Spleen (tissue), 11 donors: ENCODE measurements around the gene MN1. TPM values are rescaled to one million over a fixed set of nuclear protein-coding genes. Genes with fewer than 3 reads are reported as not detected.
"Not testable (repeated sequence)": the region's sequence is repeated elsewhere in the genome, so short reads cannot be mapped to it uniquely, and the experiment has no call there.

ENCODE experiments used
- DNase-seq: peaks from one replicate; pipeline ENCODE4 v3.0.0-alpha.2; 2020
- H3K27ac ChIP-seq, 8 donors: fragments of 200-600 bp; sonication (generic) in 7 of 8; 1 replicate in 4 of 8; 2 replicates in 4 of 8; pipeline versions ENCODE4 v1.5.0 to v1.8.0; 2016 to 2021; ENCODE audit warnings: inconsistent platforms in 4 of 8, mild to moderate bottlenecking in 4 of 8, moderate library complexity in 1 of 8
- H3K27me3 ChIP-seq, 7 donors: fragments of 200-600 bp; sonication (generic) in 6 of 7; replicated peaks in 1 of 7; 1 replicate in 4 of 7; 2 replicates in 3 of 7; pipeline versions ENCODE4 v1.5.0 to v1.8.0; 2016 to 2021; ENCODE audit warnings: inconsistent platforms in 3 of 7, mild to moderate bottlenecking in 1 of 7
- H3K36me3 ChIP-seq, 6 donors: fragments of 200-600 bp; sonication (generic) in 5 of 6; 1 replicate in 4 of 6; 2 replicates in 2 of 6; pipeline versions ENCODE4 v1.5.0 to v1.8.0; 2016 to 2021; ENCODE audit warnings: inconsistent platforms in 2 of 6
- H3K4me1 ChIP-seq, 6 donors: fragments of 200-600 bp; sonication (generic) in 5 of 6; 1 replicate in 3 of 6; 2 replicates in 3 of 6; pipeline versions ENCODE4 v1.5.0 to v1.8.0; 2016 to 2021; ENCODE audit warnings: inconsistent platforms in 3 of 6
- H3K4me3 ChIP-seq, 8 donors: fragments of 200-600 bp; sonication (generic) in 7 of 8; 1 replicate in 4 of 8; 2 replicates in 4 of 8; pipeline versions ENCODE4 v1.5.0 to v1.8.0; 2016 to 2021; ENCODE audit warnings: inconsistent platforms in 4 of 8, mild to moderate bottlenecking in 4 of 8, moderate library complexity in 2 of 8
- H3K9me3 ChIP-seq, 8 donors: fragments of 200-600 bp; sonication (generic) in 7 of 8; 1 replicate in 4 of 8; 2 replicates in 4 of 8; pipeline versions ENCODE4 v1.5.0 to v1.8.0; 2016 to 2021; ENCODE audit warnings: inconsistent platforms in 4 of 8
- POLR2A ChIP-seq, 3 donors: fragments of 450-650 bp; IDR thresholded peaks; one replicate each; pipeline ENCODE4 v1.5.1; 2017; ENCODE audit warnings: antibody characterized with exemption in 3 of 3, mild to moderate bottlenecking in 1 of 3
- POLR2AphosphoS5 ChIP-seq, 3 donors: sonication (generic); formaldehyde crosslinking; IDR thresholded peaks; one replicate each; pipeline ENCODE4 v1.5.1; 2017; ENCODE audit warnings: antibody characterized with exemption in 3 of 3
- WGBS, 5 donors: extraction: QIAGEN DNeasy Blood & Tissue Kit in 3 of 5; methylation state at CpG; one replicate each; pipeline versions ENCODE4 v1.1.5 to v1.1.7; 2013 to 2018; 5-methylcytosine and 5-hydroxymethylcytosine counted together
- intact Hi-C: fragments of 100-400 bp; cut with DNase I; formaldehyde crosslinking; loops from one replicate; pipeline ENCODE4 v1.15.0; 2023; ENCODE audit warnings: low total_unique reads
- polyA plus RNA-seq, 3 donors: library from polyadenylated mRNA; stranded (reverse); fragments of 200-250 nt; gene quantifications; one replicate each; pipeline ENCODE4 v1.2.1, GENCODE V29; 2013
- total RNA-seq, 7 donors: library from RNA; depleted of rRNA in 3 of 7; stranded (reverse); fragments of >200 nt in 3 of 7; fragmentation: NEBNext Ultra II Directional in 4 of 7; extraction: Animal tissue kit (Norgen Biotek cat#: 25700) in 4 of 7; gene quantifications; one replicate each; pipeline versions ENCODE4 v1.1.0 to v1.2.1, GENCODE V29; 2016 to 2021
- TF ChIP-seq, protein P1 (sequence below), 11 experiments: fragments of 200-600 bp in 7 of 11; fragments of 450-650 bp in 4 of 11; sonication (generic) in 4 of 11; IDR thresholded peaks in 8 of 11; conservative IDR thresholded peaks in 3 of 11; 1 replicate in 7 of 11; 2 replicates in 4 of 11; pipeline versions ENCODE4 v1.4.0 to v1.8.0; 2016 to 2021; ENCODE audit warnings: antibody characterized with exemption in 11 of 11, inconsistent platforms in 4 of 11, mild to moderate bottlenecking in 1 of 11
- donor health status: healthy with polysubstance abuse.
- donor health status: DM: no; HTN: no; CAD: no; lungs with moderate emphysema.
- donor health status: DM: no; HTN: no; CAD: no.
- donor health status: Bipolar disorder and iron deficiency.
- donor health status: healthy.
- donor health status: DM: no; HTN: no; CAD: no.
- donor health status: DM: yes; HTN: yes; CAD: no.

The MN1 gene
- total and polyA plus RNA-seq, 10 donors, result 0.15 to 1.5 (median 0.71) TPM

GRCh38 chr22:27747396-27748221 lies 53.9 kb downstream of the MN1 start:
- Histone ChIP-seq H3K4me3 (no peak overlapping the region), H3K36me3 (no peaks in the 10 kb centered on the region), H3K4me1 (peaks cover 0 to 9% (median 0%) of the 10 kb centered on the region in 6 donors), H3K27me3 (peaks cover 0 to 24% (median 0%) of the 10 kb centered on the region in 7 donors), H3K9me3 (no peaks in the 10 kb centered on the region), H3K27ac (no peak overlapping the region)
- no peak for DNase-seq
- intact Hi-C loops, result no loop called here
- 80 to 92% (median 84%) methylated on average over 13 of the region's 13 CpGs for WGBS, 5 donors
- TF ChIP-seq POLR2AphosphoS5 (IDR thresholded peaks at IDR 0.05) (no peak), POLR2A (IDR thresholded peaks at IDR 0.05) (no peak)
- TF ChIP-seq, protein P1, sequence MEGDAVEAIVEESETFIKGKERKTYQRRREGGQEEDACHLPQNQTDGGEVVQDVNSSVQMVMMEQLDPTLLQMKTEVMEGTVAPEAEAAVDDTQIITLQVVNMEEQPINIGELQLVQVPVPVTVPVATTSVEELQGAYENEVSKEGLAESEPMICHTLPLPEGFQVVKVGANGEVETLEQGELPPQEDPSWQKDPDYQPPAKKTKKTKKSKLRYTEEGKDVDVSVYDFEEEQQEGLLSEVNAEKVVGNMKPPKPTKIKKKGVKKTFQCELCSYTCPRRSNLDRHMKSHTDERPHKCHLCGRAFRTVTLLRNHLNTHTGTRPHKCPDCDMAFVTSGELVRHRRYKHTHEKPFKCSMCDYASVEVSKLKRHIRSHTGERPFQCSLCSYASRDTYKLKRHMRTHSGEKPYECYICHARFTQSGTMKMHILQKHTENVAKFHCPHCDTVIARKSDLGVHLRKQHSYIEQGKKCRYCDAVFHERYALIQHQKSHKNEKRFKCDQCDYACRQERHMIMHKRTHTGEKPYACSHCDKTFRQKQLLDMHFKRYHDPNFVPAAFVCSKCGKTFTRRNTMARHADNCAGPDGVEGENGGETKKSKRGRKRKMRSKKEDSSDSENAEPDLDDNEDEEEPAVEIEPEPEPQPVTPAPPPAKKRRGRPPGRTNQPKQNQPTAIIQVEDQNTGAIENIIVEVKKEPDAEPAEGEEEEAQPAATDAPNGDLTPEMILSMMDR (IDR thresholded peaks at IDR 0.05 in 8 of 11, conservative IDR thresholded peaks at IDR 0.05 in 3 of 11), result no peak

GRCh38 chr22:27746918-27747317 lies 54.6 kb downstream of the MN1 start:
- Histone ChIP-seq H3K4me1 (peaks cover 0 to 9% (median 0%) of the 10 kb centered on the region in 6 donors), H3K27ac (no peak overlapping the region), H3K36me3 (no peaks in the 10 kb centered on the region), H3K4me3 (no peak overlapping the region), H3K27me3 (peaks cover 0 to 24% (median 0%) of the 10 kb centered on the region in 7 donors), H3K9me3 (no peaks in the 10 kb centered on the region)
- intact Hi-C loops, result no loop called here
- 85 to 96% (median 93%) methylated on average over 8 of the region's 8 CpGs for WGBS, 5 donors
- DNase-seq, result no peak
- TF ChIP-seq, protein P1 (IDR thresholded peaks at IDR 0.05 in 8 of 11, conservative IDR thresholded peaks at IDR 0.05 in 3 of 11), result no peak
- TF ChIP-seq POLR2A (IDR thresholded peaks at IDR 0.05) (no peak), POLR2AphosphoS5 (IDR thresholded peaks at IDR 0.05) (no peak)

- peaks cover 0 to 24% (median 0%) of the 10 kb centered on the region in 7 donors for H3K27me3 ChIP-seq
- intact Hi-C loops, result no loop called here
- no peak overlapping the region for H3K27ac ChIP-seq
- no peak for DNase-seq
- no peak overlapping the region for H3K4me3 ChIP-seq
- no peaks in the 10 kb centered on the region for H3K36me3 ChIP-seq
- H3K9me3 ChIP-seq, result peaks cover 0 to 6% (median 2%) of the 10 kb centered on the region in 8 donors
- peaks cover 0 to 9% (median 0%) of the 10 kb centered on the region in 6 donors for H3K4me1 ChIP-seq
- TF ChIP-seq POLR2AphosphoS5 (IDR thresholded peaks at IDR 0.05) (no peak), POLR2A (IDR thresholded peaks at IDR 0.05) (no peak)
- TF ChIP-seq, protein P1 (IDR thresholded peaks at IDR 0.05 in 8 of 11, conservative IDR thresholded peaks at IDR 0.05 in 3 of 11), result no peak
- WGBS, 5 donors, result 92 to 99% (median 95%) methylated on average over 7 of the region's 7 CpGs
Observed at GRCh38 chr22:27745809-27746208, 55.7 kb downstream of the MN1 start.

DNA sequence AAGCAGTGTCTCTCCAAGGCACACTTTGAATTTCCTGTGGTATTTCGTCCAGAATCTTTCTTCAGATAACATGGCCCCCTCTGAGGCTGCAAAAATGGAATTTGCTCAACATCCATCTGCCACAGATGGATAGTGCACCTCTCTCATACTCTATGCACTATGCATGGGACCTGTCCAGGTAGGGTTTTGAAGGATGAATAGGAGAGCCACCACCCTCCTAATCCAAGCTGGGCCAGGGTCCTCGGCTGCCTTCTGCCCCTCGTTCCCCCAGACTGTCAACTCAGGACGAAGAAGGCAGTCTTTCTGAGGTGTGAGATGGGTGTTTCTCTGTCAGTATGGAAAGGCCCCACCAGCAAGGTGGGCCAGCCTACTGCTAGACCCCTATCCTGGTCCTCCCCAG lies 56.4 kb downstream of the MN1 start:
- 78 to 94% (median 84%) methylated on average over 3 to 4 of the region's 4 CpGs for WGBS, 5 donors
- TF ChIP-seq POLR2AphosphoS5 (IDR thresholded peaks at IDR 0.05) (no peak), POLR2A (IDR thresholded peaks at IDR 0.05) (no peak)
- TF ChIP-seq, protein P1 (IDR thresholded peaks at IDR 0.05 in 8 of 11, conservative IDR thresholded peaks at IDR 0.05 in 3 of 11), result no peak
- DNase-seq, result no peak
- Histone ChIP-seq H3K9me3 (peaks cover 0 to 13% (median 9%) of the 10 kb centered on the region in 8 donors), H3K4me1 (peaks cover 0 to 9% (median 0%) of the 10 kb centered on the region in 6 donors), H3K27ac (no peak overlapping the region), H3K36me3 (no peaks in the 10 kb centered on the region), H3K4me3 (no peak overlapping the region), H3K27me3 (peaks cover 0 to 24% (median 0%) of the 10 kb centered on the region in 7 donors)
- intact Hi-C loops, result no loop called here

GRCh38 chr22:27744078-27744477 lies 57.5 kb downstream of the MN1 start:
- H3K36me3 ChIP-seq, H3K4me3 ChIP-seq, intact Hi-C loops, H3K27ac ChIP-seq, H3K4me1 ChIP-seq: not testable (repeated sequence)
- peaks cover 0 to 16% (median 11%) of the 10 kb centered on the region in 8 donors for H3K9me3 ChIP-seq
- peak; percentile 15 for DNase-seq
- peaks cover 0 to 14% (median 0%) of the 10 kb centered on the region in 7 donors for H3K27me3 ChIP-seq
- WGBS, 5 donors, result 79 to 97% (median 84%) methylated on average over 11 to 15 of the region's 15 CpGs
